ENCODE results near the gene SENP5. TPM values are rescaled to one million over a fixed set of nuclear protein-coding genes. Genes with fewer than 3 reads are reported as not detected.
"Not testable (repeated sequence)": the region's sequence is repeated elsewhere in the genome, so short reads cannot be mapped to it uniquely, and the experiment has no call there.

Gene SENP5
- total and polyA plus RNA-seq, 2 experiments from 2014 or later = 16.8 to 37.9 TPM

GRCh38 chr3:196848375-196848774 lies 19.3 kb upstream of the SENP5 start:
- H3K4me2 ChIP-seq; H3K4me3 ChIP-seq; H3K79me2 ChIP-seq; H3K4me1 ChIP-seq (ENCODE audit: insufficient read depth); H3K27me3 ChIP-seq; H3K9me2 ChIP-seq (replicated peaks; ENCODE audit: insufficient read depth); H2AFZ ChIP-seq; H3K36me3 ChIP-seq (replicated peaks; ENCODE audit: insufficient read depth, low read depth); H4K20me1 ChIP-seq (ENCODE audit: insufficient read depth, poor library complexity, severe bottlenecking); DNase-seq (ENCODE audit: low spot score); H3K27ac ChIP-seq; H3K9me3 ChIP-seq (ENCODE audit: low read depth): not testable (repeated sequence)
- 77% methylated on average over 4 of the region's 4 CpGs for WGBS (ENCODE audit: low lambda C conversion rate, missing lambda C conversion rate)

GRCh38 chr3:196849180-196849741 lies 18.5 kb upstream of the SENP5 start:
- H3K36me3 ChIP-seq (replicated peaks; ENCODE audit: insufficient read depth, low read depth) = no peaks in the 10 kb centered on the region
- no peaks in the 10 kb centered on the region for H3K79me2 ChIP-seq
- no peak overlapping the region for H3K27ac ChIP-seq
- H4K20me1 ChIP-seq (ENCODE audit: insufficient read depth, poor library complexity, severe bottlenecking) = no peaks in the 10 kb centered on the region
- no peaks in the 10 kb centered on the region for H3K9me3 ChIP-seq (ENCODE audit: low read depth)
- no peaks in the 10 kb centered on the region for H3K4me1 ChIP-seq (ENCODE audit: insufficient read depth)
- no peak overlapping the region for H3K4me3 ChIP-seq
- 85% methylated on average over 11 of the region's 11 CpGs for WGBS (ENCODE audit: low lambda C conversion rate, missing lambda C conversion rate)
- H3K4me2 ChIP-seq = no peak overlapping the region
- TF ChIP-seq EZH2phosphoT487 (IDR thresholded peaks at IDR 0.05; ENCODE audit: low read depth, severe bottlenecking, unreplicated experiment) (no peak), EZH2 (IDR thresholded peaks at IDR 0.05; ENCODE audit: borderline replicate concordance) (no peak), CTCF (IDR thresholded peaks at IDR 0.05; ENCODE audit: poor library complexity) (no peak)
- no peaks in the 10 kb centered on the region for H3K9me2 ChIP-seq (replicated peaks; ENCODE audit: insufficient read depth)
- no peak overlapping the region for H2AFZ ChIP-seq
- no peak for DNase-seq (ENCODE audit: low spot score)
- H3K27me3 ChIP-seq = no peaks in the 10 kb centered on the region

DNA sequence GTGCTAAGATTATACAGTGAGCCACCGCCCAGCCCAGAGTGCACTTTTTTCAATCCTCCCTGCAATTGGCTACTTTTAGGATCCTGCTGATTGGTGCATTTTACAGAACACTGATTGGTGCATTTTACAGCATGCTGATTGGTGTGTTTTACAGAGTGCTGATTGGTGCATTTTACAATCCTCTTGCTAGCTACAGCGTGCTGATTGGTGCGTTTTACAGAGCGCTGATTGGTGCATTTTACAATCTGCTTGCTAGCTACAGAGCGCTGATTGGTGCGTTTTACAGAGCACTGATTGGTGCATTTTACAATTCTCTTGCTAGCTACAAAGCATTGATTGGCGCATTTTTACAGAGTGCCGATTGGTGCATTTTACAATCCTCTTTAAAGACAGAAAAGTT lies 4.7 kb upstream of the SENP5 start:
- H3K79me2 ChIP-seq; H3K9me2 ChIP-seq (replicated peaks; ENCODE audit: insufficient read depth); H3K27me3 ChIP-seq; H3K9me3 ChIP-seq (ENCODE audit: low read depth); H3K4me1 ChIP-seq (ENCODE audit: insufficient read depth); H3K27ac ChIP-seq; H3K36me3 ChIP-seq (replicated peaks; ENCODE audit: insufficient read depth, low read depth); DNase-seq (ENCODE audit: low spot score); H2AFZ ChIP-seq; H4K20me1 ChIP-seq (ENCODE audit: insufficient read depth, poor library complexity, severe bottlenecking); H3K4me3 ChIP-seq; H3K4me2 ChIP-seq: not testable (repeated sequence)
- 86% methylated on average over 8 of the region's 8 CpGs for WGBS (ENCODE audit: low lambda C conversion rate, missing lambda C conversion rate)

DNA sequence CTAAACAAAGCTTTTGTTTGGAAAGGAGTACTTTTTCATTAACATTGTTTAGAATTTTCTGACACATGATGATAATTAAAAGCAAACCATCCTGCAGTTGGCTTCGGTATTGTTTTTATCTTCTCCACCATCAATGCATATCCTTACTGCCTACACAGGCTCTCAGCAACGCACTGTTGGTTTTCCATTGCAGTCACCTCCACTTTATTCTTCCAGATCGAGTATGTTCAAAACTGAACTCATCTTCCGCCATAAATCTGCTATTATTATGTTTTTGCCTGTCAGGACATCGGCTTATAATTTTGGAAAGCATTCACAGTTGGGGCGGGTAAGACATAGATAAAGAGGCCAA lies 589 bp upstream of the SENP5 start:
- H3K9me2 ChIP-seq (replicated peaks; ENCODE audit: insufficient read depth) = no peaks in the 10 kb centered on the region
- WGBS (ENCODE audit: low lambda C conversion rate, missing lambda C conversion rate) = 58% methylated on average over 6 of the region's 6 CpGs

More for the DNA sequence above, 589 bp upstream of the SENP5 start:
- Histone ChIP-seq H3K27ac (peak overlapping the region; percentile 97), H4K20me1 (ENCODE audit: insufficient read depth, poor library complexity, severe bottlenecking) (peaks cover 29% of the 10 kb centered on the region), H3K27me3 (no peaks in the 10 kb centered on the region), H3K4me2 (peak overlapping the region; percentile 86), H3K36me3 (replicated peaks; ENCODE audit: insufficient read depth, low read depth) (no peaks in the 10 kb centered on the region), H3K4me3 (peak overlapping the region; percentile 47), H3K9me3 (ENCODE audit: low read depth) (no peaks in the 10 kb centered on the region), H2AFZ (peak overlapping the region; percentile 99), H3K79me2 (peaks cover 43% of the 10 kb centered on the region), H3K4me1 (ENCODE audit: insufficient read depth) (peaks cover 7% of the 10 kb centered on the region)
- TF ChIP-seq EZH2 (IDR thresholded peaks at IDR 0.05; ENCODE audit: borderline replicate concordance) = no peak
- TF ChIP-seq EZH2phosphoT487 (IDR thresholded peaks at IDR 0.05; ENCODE audit: low read depth, severe bottlenecking, unreplicated experiment) = no peak
- no peak for TF ChIP-seq CTCF (IDR thresholded peaks at IDR 0.05; ENCODE audit: poor library complexity)
- DNase-seq (ENCODE audit: low spot score) = no peak
